Measurements from ENCODE around the gene SDSL.

- TF ChIP-seq CTCF (IDR thresholded peaks at IDR 0.05) (no peak), POLR2A (IDR thresholded peaks at IDR 0.05) (no peak)
These were observed 10.8 kb downstream of the SDSL start for GRCh38 chr12:113432986-113433385.
